ENCODE measurements around the gene LRRC2.

Gene LRRC2

DNA sequence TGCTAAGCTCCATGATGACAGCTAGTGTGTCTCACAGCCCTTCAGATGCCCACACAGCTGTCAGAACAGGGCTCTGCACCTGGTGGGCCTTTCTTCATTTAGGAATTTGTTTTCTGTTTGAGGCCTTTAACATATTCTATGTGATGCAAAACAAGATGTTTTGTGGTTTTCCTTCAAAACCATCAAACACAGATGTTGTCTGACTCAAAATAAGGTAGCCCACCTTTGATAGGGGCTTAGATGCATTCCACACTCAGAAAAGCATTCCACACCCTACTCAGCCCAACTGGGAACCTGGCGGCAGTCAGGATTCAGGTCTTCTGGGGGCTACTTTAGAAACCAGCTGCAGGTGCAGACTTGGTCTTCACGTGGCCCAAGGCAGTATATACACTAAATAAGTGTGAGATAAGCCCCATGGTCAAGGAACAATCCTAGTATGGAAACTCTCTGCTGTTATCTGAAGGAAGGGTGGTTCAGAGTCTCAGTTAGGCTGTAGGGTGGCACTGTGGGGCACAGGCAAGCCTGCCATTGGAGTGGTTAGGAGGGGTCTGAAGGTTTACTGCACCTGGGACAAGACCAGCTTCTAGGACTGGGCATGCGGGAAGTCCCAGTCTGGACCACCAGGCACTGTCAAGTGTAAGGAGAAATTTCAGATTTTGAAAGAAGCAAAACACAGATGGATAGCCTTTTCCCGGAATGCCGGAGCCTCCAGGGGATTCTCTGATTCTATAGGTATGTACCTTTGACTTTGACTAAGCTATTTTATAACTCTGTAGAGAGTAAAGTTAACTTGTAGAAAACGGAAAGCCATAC, 20.1 kb downstream of the LRRC2 start:
- Histone ChIP-seq H4K20me1 (ENCODE audit: insufficient read depth, low read length) (no peaks in the 10 kb centered on the region), H3K9me3 (replicated peaks; ENCODE audit: insufficient read depth, low read length) (no peaks in the 10 kb centered on the region), H3K36me3 (replicated peaks; ENCODE audit: insufficient read depth, low read length) (no peaks in the 10 kb centered on the region), H3K9ac (ENCODE audit: low read length) (0 out of 2 replicates have a peak overlapping the region, but pooled peaks have one; percentile 1), H3K4me2 (ENCODE audit: low read depth, low read length) (0 out of 2 replicates have a peak overlapping the region, but pooled peaks have one; percentile 6), H3K4me1 (ENCODE audit: low read length) (peaks cover 57% of the 10 kb centered on the region), H3K79me2 (ENCODE audit: low read length) (no peaks in the 10 kb centered on the region), H3K27me3 (replicated peaks; ENCODE audit: insufficient read depth, low read length) (no peaks in the 10 kb centered on the region), H3K4me3 (ENCODE audit: low read length) (no peak overlapping the region), H2AFZ (ENCODE audit: low read length) (peak overlapping the region; percentile 10; the same call in 1 of the 2 replicates), H3F3A (ENCODE audit: insufficient read depth, low read length) (peaks cover 20% of the 10 kb centered on the region), H3K27ac (ENCODE audit: low read length) (peak overlapping the region; percentile 62), H3K9me2 (replicated peaks; ENCODE audit: insufficient read depth, low read length) (no peaks in the 10 kb centered on the region)
- DNase-seq: peak; percentile 46
- TF ChIP-seq EZH2 (optimal IDR thresholded peaks at IDR 0.05; ENCODE audit: low read depth, low read length) (no peak), EZH2phosphoT487 (IDR thresholded peaks at IDR 0.05; ENCODE audit: low read length) (no peak)
- TF ChIP-seq, protein P1, sequence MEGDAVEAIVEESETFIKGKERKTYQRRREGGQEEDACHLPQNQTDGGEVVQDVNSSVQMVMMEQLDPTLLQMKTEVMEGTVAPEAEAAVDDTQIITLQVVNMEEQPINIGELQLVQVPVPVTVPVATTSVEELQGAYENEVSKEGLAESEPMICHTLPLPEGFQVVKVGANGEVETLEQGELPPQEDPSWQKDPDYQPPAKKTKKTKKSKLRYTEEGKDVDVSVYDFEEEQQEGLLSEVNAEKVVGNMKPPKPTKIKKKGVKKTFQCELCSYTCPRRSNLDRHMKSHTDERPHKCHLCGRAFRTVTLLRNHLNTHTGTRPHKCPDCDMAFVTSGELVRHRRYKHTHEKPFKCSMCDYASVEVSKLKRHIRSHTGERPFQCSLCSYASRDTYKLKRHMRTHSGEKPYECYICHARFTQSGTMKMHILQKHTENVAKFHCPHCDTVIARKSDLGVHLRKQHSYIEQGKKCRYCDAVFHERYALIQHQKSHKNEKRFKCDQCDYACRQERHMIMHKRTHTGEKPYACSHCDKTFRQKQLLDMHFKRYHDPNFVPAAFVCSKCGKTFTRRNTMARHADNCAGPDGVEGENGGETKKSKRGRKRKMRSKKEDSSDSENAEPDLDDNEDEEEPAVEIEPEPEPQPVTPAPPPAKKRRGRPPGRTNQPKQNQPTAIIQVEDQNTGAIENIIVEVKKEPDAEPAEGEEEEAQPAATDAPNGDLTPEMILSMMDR (IDR thresholded peaks at IDR 0.05; ENCODE audit: low read length): no peak

DNA sequence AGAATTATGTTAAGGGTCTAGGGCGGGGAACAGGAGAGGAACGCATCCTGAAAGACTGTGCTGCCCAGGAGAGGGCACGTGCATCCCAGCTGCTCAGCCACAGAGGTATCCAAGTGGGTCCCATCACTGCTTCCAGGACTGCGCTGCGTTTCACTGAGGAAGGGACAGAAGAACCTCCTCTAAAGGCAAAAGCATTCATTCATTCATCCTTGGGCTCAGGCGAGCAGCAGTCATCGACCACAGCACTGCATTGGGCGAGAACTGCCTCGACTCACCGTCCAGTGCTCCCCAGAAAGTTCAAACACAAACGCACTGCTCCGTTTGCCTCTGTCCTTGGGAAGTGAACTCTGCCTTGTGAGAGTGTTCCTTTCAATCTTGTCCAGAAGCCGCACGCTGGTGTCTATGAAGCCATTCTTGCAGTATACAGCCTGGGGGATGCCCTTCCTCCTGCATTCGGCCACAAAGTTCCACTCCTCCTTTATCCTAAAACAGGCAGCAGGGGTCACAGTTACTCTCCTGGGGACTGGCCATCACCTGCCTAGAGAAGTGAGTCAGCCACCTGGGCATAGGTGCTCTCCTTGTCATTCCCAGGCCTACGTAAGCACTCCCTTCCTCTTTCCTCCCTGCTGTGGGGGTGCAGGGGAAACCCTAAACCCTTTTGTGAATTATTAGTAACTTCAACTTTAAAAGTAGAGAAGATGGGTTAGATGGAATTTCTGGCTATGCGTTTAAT, 21.2 kb downstream of the LRRC2 start:
- Histone ChIP-seq H3K79me2 (ENCODE audit: low read length) (no peaks in the 10 kb centered on the region), H3K36me3 (replicated peaks; ENCODE audit: insufficient read depth, low read length) (no peaks in the 10 kb centered on the region), H3K4me2 (ENCODE audit: low read depth, low read length) (no peak overlapping the region), H3K27ac (ENCODE audit: low read length) (peak overlapping the region; percentile 62; the same call in 1 of the 2 replicates), H3K4me3 (ENCODE audit: low read length) (no peak overlapping the region), H4K20me1 (ENCODE audit: insufficient read depth, low read length) (no peaks in the 10 kb centered on the region), H3K9me3 (replicated peaks; ENCODE audit: insufficient read depth, low read length) (no peaks in the 10 kb centered on the region), H3K9me2 (replicated peaks; ENCODE audit: insufficient read depth, low read length) (no peaks in the 10 kb centered on the region), H3K27me3 (replicated peaks; ENCODE audit: insufficient read depth, low read length) (no peaks in the 10 kb centered on the region), H3F3A (ENCODE audit: insufficient read depth, low read length) (peaks cover 23% of the 10 kb centered on the region), H3K9ac (ENCODE audit: low read length) (no peak overlapping the region), H2AFZ (ENCODE audit: low read length) (no peak overlapping the region), H3K4me1 (ENCODE audit: low read length) (peaks cover 64% of the 10 kb centered on the region)
- DNase-seq: no peak
- no peak for TF ChIP-seq EZH2phosphoT487 (IDR thresholded peaks at IDR 0.05; ENCODE audit: low read length)
- TF ChIP-seq, protein P1 (IDR thresholded peaks at IDR 0.05; ENCODE audit: low read length): no peak
- TF ChIP-seq EZH2 (optimal IDR thresholded peaks at IDR 0.05; ENCODE audit: low read depth, low read length): no peak

DNA sequence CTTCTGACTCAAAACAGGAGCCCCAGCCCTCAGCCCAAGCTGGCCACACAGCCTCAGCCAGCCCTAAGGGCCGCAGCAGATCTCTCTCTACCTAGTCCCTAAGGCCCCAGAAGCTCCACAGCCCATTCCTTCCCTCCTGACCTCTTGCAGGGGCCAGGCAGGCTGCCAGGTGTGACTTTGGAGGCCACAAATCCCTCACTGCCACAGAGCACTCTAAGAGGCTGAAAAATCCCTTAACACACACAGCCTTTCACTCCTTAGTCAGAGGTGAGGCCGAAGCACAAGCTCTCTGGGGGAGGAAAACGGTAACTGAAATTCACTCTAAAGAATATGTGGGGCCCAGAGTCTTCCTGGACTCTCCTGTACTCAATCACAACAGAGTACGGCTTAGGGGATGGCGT, 23.3 kb downstream of the LRRC2 start:
- Histone ChIP-seq H3K36me3 (replicated peaks; ENCODE audit: insufficient read depth, low read length) (no peaks in the 10 kb centered on the region), H2AFZ (ENCODE audit: low read length) (peak overlapping the region; percentile 20; the same call in 1 of the 2 replicates), H3K4me2 (ENCODE audit: low read depth, low read length) (no peak overlapping the region), H3F3A (ENCODE audit: insufficient read depth, low read length) (peaks cover 42% of the 10 kb centered on the region), H3K4me3 (ENCODE audit: low read length) (no peak overlapping the region), H3K79me2 (ENCODE audit: low read length) (no peaks in the 10 kb centered on the region), H3K27ac (ENCODE audit: low read length) (no peak overlapping the region; the same call in 1 of the 2 replicates), H3K4me1 (ENCODE audit: low read length) (peaks cover 63% of the 10 kb centered on the region), H3K9me3 (replicated peaks; ENCODE audit: insufficient read depth, low read length) (no peaks in the 10 kb centered on the region), H3K9me2 (replicated peaks; ENCODE audit: insufficient read depth, low read length) (no peaks in the 10 kb centered on the region), H3K9ac (ENCODE audit: low read length) (no peak overlapping the region), H4K20me1 (ENCODE audit: insufficient read depth, low read length) (no peaks in the 10 kb centered on the region), H3K27me3 (replicated peaks; ENCODE audit: insufficient read depth, low read length) (no peaks in the 10 kb centered on the region)
- TF ChIP-seq EZH2phosphoT487 (IDR thresholded peaks at IDR 0.05; ENCODE audit: low read length) (no peak), EZH2 (optimal IDR thresholded peaks at IDR 0.05; ENCODE audit: low read depth, low read length) (no peak)
- TF ChIP-seq, protein P1 (IDR thresholded peaks at IDR 0.05; ENCODE audit: low read length): no peak
- DNase-seq: no peak
